HEK293 (cell line): Measurements from ENCODE around the gene CEP112.

Experiments used
- CTCF ChIA-PET: fragments of 350-600 bp; formaldehyde crosslinking; extraction: SDS; loops from one replicate; lab custom pipeline; 2021; ENCODE audit warnings: antibody characterized with exemption; lab: Yijun Ruan, JAX
- POLR2A ChIA-PET: fragments of 300-600 bp; formaldehyde crosslinking; extraction: SDS; loops from one replicate; lab custom pipeline; 2020; ENCODE audit warnings: antibody characterized with exemption, inconsistent platforms; lab: Yijun Ruan, JAX
- H3K27ac ChIP-seq: fragments of 200-500 bp; sonication (Bioruptor generic); 2 replicates; pipeline ENCODE4 v1.5.1; 2014; ENCODE audit warnings: low read depth, low read length, control low read depth, inconsistent platforms; ENCODE audit errors: extremely low read depth
- H3K36me3 ChIP-seq, 2 experiments: fragments of 200-500 bp in 1 of 2; sonication (Bioruptor generic) in 1 of 2; 1 replicate in 1 of 2; 2 replicates in 1 of 2; pipeline ENCODE4 v1.5.1; 2014 to 2017; ENCODE audit warnings: inconsistent platforms in 2 of 2, low read length in 2 of 2; ENCODE audit not compliant: control insufficient read depth in 2 of 2, insufficient read depth in 1 of 2
- H3K4me1 ChIP-seq: fragments of 200-500 bp; sonication (Bioruptor generic); 2 replicates; pipeline ENCODE4 v1.5.1; 2014; ENCODE audit warnings: mild to moderate bottlenecking, low read length, inconsistent platforms; ENCODE audit not compliant: control insufficient read depth, insufficient read depth
- H3K4me3 ChIP-seq: 2 replicates; pipeline ENCODE4 v1.5.1; 2011; ENCODE audit warnings: low read depth, mild to moderate bottlenecking, control low read depth, low read length, moderate library complexity
- H3K9me3 ChIP-seq: fragments of 200-500 bp; sonication (Bioruptor generic); 2 replicates; pipeline ENCODE4 v1.5.1; 2014; ENCODE audit warnings: low read depth, low read length, inconsistent platforms; ENCODE audit not compliant: control insufficient read depth, insufficient read depth
- ATF2 ChIP-seq: fragments of 450-650 bp; formaldehyde crosslinking; IDR thresholded peaks from 2 replicates; pipeline ENCODE4 v1.5.1; 2016; ENCODE audit warnings: missing biosample characterization, missing genetic modification characterization, low read depth
- EGR2 ChIP-seq: fragments of 450-650 bp; formaldehyde crosslinking; IDR thresholded peaks from 2 replicates; pipeline ENCODE4 v1.5.1; 2016; ENCODE audit warnings: low read depth, missing biosample characterization, missing genetic modification characterization
- FEZF1 ChIP-seq: fragments of 450-650 bp; formaldehyde crosslinking; IDR thresholded peaks from 2 replicates; pipeline ENCODE4 v1.5.1; 2016; ENCODE audit warnings: missing biosample characterization, missing genetic modification characterization
- HOXA7 ChIP-seq: sonication (generic); formaldehyde crosslinking; IDR thresholded peaks from 2 replicates; pipeline ENCODE4 v1.8.1; 2022; ENCODE audit warnings: missing genetic modification reagents, borderline replicate concordance
- KLF9 ChIP-seq: fragments of 450-650 bp; formaldehyde crosslinking; IDR thresholded peaks from 2 replicates; pipeline ENCODE4 v1.5.1; 2016; ENCODE audit warnings: missing biosample characterization, missing genetic modification characterization, low read depth
- OSR2 ChIP-seq: fragments of 450-650 bp; formaldehyde crosslinking; IDR thresholded peaks from 2 replicates; pipeline ENCODE4 v1.5.1; 2016; ENCODE audit warnings: missing biosample characterization, missing genetic modification characterization
- PRDM1 ChIP-seq: fragments of 450-650 bp; formaldehyde crosslinking; IDR thresholded peaks from 2 replicates; pipeline ENCODE4; 2016; ENCODE audit warnings: missing biosample characterization, missing genetic modification characterization
- SP3 ChIP-seq: fragments of 450-650 bp; formaldehyde crosslinking; IDR thresholded peaks from 2 replicates; pipeline ENCODE4 v1.5.1; 2016; ENCODE audit warnings: missing biosample characterization, missing genetic modification characterization
- ZBTB17 ChIP-seq: fragments of 450-650 bp; formaldehyde crosslinking; IDR thresholded peaks from 2 replicates; pipeline ENCODE4 v1.5.1; 2016; ENCODE audit warnings: missing biosample characterization, missing genetic modification characterization
- ZBTB26 ChIP-seq: fragments of 450-650 bp; formaldehyde crosslinking; optimal IDR thresholded peaks from 2 replicates; pipeline ENCODE3; 2016; ENCODE audit warnings: missing biosample characterization, mild to moderate bottlenecking, missing genetic modification characterization
- ZFP37 ChIP-seq: fragments of 450-650 bp; formaldehyde crosslinking; IDR thresholded peaks from 2 replicates; pipeline ENCODE4 v1.5.1; 2016; ENCODE audit warnings: missing biosample characterization, missing genetic modification characterization
- ZNF155 ChIP-seq: fragments of 450-650 bp; formaldehyde crosslinking; IDR thresholded peaks from 2 replicates; pipeline ENCODE4 v1.5.1; 2016; ENCODE audit warnings: missing biosample characterization, missing genetic modification characterization
- ZNF24 ChIP-seq: fragments of 450-650 bp; formaldehyde crosslinking; IDR thresholded peaks from 2 replicates; pipeline ENCODE4 v1.5.1; 2016; ENCODE audit warnings: missing biosample characterization, missing genetic modification characterization
- ZNF280C ChIP-seq: fragments of 450-650 bp; formaldehyde crosslinking; IDR thresholded peaks from 2 replicates; pipeline ENCODE4 v1.5.1; 2016; ENCODE audit warnings: missing biosample characterization, missing genetic modification characterization
- ZNF48 ChIP-seq: fragments of 450-650 bp; formaldehyde crosslinking; IDR thresholded peaks from 2 replicates; pipeline ENCODE4 v1.5.1; 2016; ENCODE audit warnings: missing biosample characterization, missing genetic modification characterization
- ZNF560 ChIP-seq: fragments of 450-650 bp; formaldehyde crosslinking; IDR thresholded peaks from 2 replicates; pipeline ENCODE4 v1.5.1; 2017; ENCODE audit warnings: missing biosample characterization, missing genetic modification characterization, borderline replicate concordance
- ZNF707 ChIP-seq: fragments of 450-650 bp; formaldehyde crosslinking; IDR thresholded peaks from 2 replicates; pipeline ENCODE4 v1.5.1; 2016; ENCODE audit warnings: missing biosample characterization, missing genetic modification characterization
- ZNF768 ChIP-seq: fragments of 450-650 bp; formaldehyde crosslinking; IDR thresholded peaks from 2 replicates; pipeline ENCODE4 v1.5.1; 2018; ENCODE audit warnings: missing biosample characterization, mild to moderate bottlenecking, missing genetic modification characterization
- ZNF777 ChIP-seq: fragments of 450-650 bp; formaldehyde crosslinking; IDR thresholded peaks from 2 replicates; pipeline ENCODE4 v1.5.1; 2017; ENCODE audit warnings: missing biosample characterization, missing genetic modification characterization, borderline replicate concordance
- ZSCAN4 ChIP-seq: fragments of 450-650 bp; formaldehyde crosslinking; IDR thresholded peaks from 2 replicates; pipeline ENCODE4 v1.5.1; 2017; ENCODE audit warnings: missing biosample characterization, missing genetic modification characterization
- TF ChIP-seq, protein P1 (sequence below): fragments of 450-650 bp; formaldehyde crosslinking; IDR thresholded peaks from 2 replicates; pipeline ENCODE4 v1.5.1; 2017; ENCODE audit warnings: missing biosample characterization, missing genetic modification characterization
- TF ChIP-seq, protein P2 (sequence below): fragments of 450-650 bp; formaldehyde crosslinking; IDR thresholded peaks from 2 replicates; pipeline ENCODE4 v1.5.1; 2016; ENCODE audit warnings: missing biosample characterization, missing genetic modification characterization

CEP112 gene

DNA sequence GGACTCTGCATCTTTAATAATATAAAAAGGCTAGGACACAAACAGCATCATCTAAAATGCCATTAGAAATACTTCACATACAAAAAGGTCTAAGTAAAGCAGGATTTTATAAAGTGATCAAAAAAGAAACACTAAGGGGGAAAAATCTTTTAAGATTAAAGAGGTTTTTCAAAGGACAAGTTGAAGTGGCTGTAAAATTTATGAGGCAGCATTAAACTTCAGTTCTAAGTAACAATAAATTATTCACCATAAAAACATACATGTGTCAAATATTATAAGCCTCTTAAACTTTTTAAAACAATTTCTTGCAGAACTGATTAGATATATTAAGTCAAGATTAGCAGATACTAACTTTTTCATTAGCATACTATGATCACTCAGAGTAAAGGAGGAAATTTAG is 20.8 kb downstream of the CEP112 start:
- POLR2A ChIA-PET, result no interaction called here
- TF ChIP-seq SP3 (tag by site-specific recombination), result no peak
- no peak for TF ChIP-seq ZNF707 (tag by site-specific recombination)
- TF ChIP-seq, protein P1, sequence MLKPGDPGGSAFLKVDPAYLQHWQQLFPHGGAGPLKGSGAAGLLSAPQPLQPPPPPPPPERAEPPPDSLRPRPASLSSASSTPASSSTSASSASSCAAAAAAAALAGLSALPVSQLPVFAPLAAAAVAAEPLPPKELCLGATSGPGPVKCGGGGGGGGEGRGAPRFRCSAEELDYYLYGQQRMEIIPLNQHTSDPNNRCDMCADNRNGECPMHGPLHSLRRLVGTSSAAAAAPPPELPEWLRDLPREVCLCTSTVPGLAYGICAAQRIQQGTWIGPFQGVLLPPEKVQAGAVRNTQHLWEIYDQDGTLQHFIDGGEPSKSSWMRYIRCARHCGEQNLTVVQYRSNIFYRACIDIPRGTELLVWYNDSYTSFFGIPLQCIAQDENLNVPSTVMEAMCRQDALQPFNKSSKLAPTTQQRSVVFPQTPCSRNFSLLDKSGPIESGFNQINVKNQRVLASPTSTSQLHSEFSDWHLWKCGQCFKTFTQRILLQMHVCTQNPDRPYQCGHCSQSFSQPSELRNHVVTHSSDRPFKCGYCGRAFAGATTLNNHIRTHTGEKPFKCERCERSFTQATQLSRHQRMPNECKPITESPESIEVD, result peak; percentile 84
- peak; percentile 61 for TF ChIP-seq FEZF1 (tag by site-specific recombination)
- no peak for TF ChIP-seq ZNF155 (tag by site-specific recombination)
- no peak for TF ChIP-seq PRDM1
- peak; percentile 47; the same call in 1 of the 2 replicates for TF ChIP-seq OSR2 (tag by site-specific recombination)
- TF ChIP-seq ZBTB17, result 0 out of 2 replicates have a peak, but pooled peaks have one; percentile 20
- TF ChIP-seq, all 188 proteins: peak for 4
- Histone ChIP-seq H3K36me3 (peaks cover 28 to 36% of the 10 kb centered on the region in 2 experiments), H3K4me1 (peaks cover 9% of the 10 kb centered on the region), H3K4me3 (no peak overlapping the region), H3K27ac (no peak overlapping the region), H3K9me3 (no peaks in the 10 kb centered on the region)
- CTCF ChIA-PET, result interaction anchor here (0.7 kb wide), 2 partner anchors 10 to 708 kb away, joined by 5 to 6 read pairs; no protein-coding TSS in a partner anchor

DNA sequence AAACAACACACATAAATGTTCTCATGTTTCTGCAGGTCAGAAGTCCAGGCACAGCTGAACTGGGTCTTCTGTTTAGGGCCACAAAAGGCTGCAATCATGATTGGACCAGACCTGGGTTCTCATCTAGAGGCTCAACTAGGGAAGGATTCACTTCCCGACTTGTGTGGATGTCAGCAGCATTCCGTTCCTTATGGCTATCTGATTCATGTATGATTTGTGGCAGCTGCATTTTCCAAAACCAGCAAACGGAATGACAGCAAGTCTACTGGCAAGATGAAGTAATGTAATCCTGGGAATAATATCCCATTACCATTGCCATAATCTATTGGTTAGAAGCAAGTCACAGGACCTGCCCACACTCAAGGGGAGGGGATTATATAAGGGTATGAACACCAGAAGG is 22.1 kb downstream of the CEP112 start:
- H3K36me3 ChIP-seq, result peaks cover 24 to 26% of the 10 kb centered on the region in 2 experiments
- peaks cover 3% of the 10 kb centered on the region; the same call in 1 of the 2 replicates for H3K4me1 ChIP-seq
- no peak overlapping the region for H3K4me3 ChIP-seq
- no peaks in the 10 kb centered on the region for H3K9me3 ChIP-seq
- H3K27ac ChIP-seq, result no peak overlapping the region
- ChIA-PET POLR2A (no interaction called here), CTCF (interaction anchor here (1.5 kb wide), 2 partner anchors 875 to 938 kb away, joined by 4 to 9 read pairs; no protein-coding TSS in a partner anchor)
- TF ChIP-seq ZNF777 (tag by site-specific recombination), result no peak
- no peak for TF ChIP-seq ZNF560 (tag by site-specific recombination)
- TF ChIP-seq ZNF768 (tag by site-specific recombination), result no peak
- no peak for TF ChIP-seq ATF2 (tag by site-specific recombination)
- TF ChIP-seq ZNF48 (tag by site-specific recombination), result no peak
- no peak for TF ChIP-seq ZNF24 (tag by site-specific recombination)
- TF ChIP-seq HOXA7 (CRISPR knock-in tag), result no peak
- no peak for TF ChIP-seq ZNF280C (tag by site-specific recombination)

DNA sequence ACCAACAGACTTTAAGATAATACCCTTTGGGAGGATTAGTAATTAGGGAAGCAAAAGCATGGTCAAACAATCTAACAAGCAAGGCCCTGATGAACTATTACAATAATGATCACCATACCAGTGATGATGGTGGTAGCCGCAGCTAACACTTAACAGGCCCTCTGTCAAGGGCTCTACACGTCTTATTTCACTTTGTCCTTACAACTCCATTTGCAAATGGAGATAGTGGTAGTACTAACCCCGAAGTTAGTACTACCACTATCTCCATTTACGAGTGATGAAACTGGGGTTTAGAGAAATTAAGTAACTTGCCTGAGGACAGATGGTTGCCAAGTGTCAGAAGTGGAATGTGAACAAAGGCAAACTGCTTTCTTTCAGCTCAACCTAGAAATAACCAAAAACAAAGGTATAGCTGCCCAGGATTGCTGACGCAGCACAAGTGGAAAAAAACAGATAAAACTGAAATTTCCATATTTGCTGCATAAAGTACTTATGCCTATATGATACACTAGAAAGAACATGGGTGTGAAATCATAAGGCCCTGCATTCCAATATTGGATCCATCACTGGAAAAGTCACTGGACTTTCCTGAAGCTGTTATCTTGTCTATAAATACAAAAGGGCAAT is 24.6 kb downstream of the CEP112 start:
- Histone ChIP-seq H3K4me1 (peaks cover 3% of the 10 kb centered on the region; the same call in 1 of the 2 replicates), H3K36me3 (peaks cover 16 to 20% of the 10 kb centered on the region in 2 experiments), H3K27ac (no peak overlapping the region), H3K9me3 (no peaks in the 10 kb centered on the region), H3K4me3 (no peak overlapping the region)
- ChIA-PET POLR2A (no interaction called here), CTCF (interaction anchor here (0.5 to 4.6 kb wide), 5 partner anchors 205 to 935 kb away, joined by 3 to 46 read pairs (median 6); no protein-coding TSS in a partner anchor)
- TF ChIP-seq EGR2 (tag by site-specific recombination) (no peak), PRDM1 (no peak), KLF9 (tag by site-specific recombination) (no peak), ZSCAN4 (no peak), ZBTB26 (tag by site-specific recombination) (no peak), ZFP37 (tag by site-specific recombination) (no peak)
- TF ChIP-seq, protein P2, sequence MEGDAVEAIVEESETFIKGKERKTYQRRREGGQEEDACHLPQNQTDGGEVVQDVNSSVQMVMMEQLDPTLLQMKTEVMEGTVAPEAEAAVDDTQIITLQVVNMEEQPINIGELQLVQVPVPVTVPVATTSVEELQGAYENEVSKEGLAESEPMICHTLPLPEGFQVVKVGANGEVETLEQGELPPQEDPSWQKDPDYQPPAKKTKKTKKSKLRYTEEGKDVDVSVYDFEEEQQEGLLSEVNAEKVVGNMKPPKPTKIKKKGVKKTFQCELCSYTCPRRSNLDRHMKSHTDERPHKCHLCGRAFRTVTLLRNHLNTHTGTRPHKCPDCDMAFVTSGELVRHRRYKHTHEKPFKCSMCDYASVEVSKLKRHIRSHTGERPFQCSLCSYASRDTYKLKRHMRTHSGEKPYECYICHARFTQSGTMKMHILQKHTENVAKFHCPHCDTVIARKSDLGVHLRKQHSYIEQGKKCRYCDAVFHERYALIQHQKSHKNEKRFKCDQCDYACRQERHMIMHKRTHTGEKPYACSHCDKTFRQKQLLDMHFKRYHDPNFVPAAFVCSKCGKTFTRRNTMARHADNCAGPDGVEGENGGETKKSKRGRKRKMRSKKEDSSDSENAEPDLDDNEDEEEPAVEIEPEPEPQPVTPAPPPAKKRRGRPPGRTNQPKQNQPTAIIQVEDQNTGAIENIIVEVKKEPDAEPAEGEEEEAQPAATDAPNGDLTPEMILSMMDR, result no peak
